ENCODE data around the gene MTNR1B.

DNA sequence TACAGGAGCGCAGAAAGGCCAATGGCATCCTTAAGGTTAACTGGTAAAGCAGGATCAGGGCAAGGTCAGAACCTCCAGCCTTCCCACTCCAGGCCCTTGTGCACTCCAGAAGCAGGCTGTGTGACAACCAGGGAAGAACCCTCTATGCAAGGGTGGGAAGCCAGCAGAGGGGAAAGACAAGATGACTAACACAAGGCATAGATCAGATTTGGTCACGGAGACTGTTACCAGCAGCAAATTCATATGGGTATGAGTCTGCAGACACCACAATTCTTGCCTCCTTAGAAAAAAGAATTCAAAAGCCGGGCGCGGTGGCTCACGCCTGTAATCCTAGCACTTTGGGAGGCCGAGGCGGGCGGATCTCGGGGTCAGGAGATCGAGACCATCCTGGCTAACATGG lies 39.8 kb upstream of the MTNR1B start:
- TF ChIP-seq POLR2A (IDR thresholded peaks at IDR 0.05; ENCODE audit: low read length) (no peak), GATA1 (IDR thresholded peaks at IDR 0.05; ENCODE audit: low read depth, low read length) (no peak)

Data from erythroblast (primary cell).